ENCODE measurements around the gene MSL1.

- TF ChIP-seq, protein P1, sequence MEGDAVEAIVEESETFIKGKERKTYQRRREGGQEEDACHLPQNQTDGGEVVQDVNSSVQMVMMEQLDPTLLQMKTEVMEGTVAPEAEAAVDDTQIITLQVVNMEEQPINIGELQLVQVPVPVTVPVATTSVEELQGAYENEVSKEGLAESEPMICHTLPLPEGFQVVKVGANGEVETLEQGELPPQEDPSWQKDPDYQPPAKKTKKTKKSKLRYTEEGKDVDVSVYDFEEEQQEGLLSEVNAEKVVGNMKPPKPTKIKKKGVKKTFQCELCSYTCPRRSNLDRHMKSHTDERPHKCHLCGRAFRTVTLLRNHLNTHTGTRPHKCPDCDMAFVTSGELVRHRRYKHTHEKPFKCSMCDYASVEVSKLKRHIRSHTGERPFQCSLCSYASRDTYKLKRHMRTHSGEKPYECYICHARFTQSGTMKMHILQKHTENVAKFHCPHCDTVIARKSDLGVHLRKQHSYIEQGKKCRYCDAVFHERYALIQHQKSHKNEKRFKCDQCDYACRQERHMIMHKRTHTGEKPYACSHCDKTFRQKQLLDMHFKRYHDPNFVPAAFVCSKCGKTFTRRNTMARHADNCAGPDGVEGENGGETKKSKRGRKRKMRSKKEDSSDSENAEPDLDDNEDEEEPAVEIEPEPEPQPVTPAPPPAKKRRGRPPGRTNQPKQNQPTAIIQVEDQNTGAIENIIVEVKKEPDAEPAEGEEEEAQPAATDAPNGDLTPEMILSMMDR (conservative IDR thresholded peaks at IDR 0.05 in 1 of 2, IDR thresholded peaks at IDR 0.05 in 1 of 2; ENCODE audit: low read depth in 1 of 2, low read length in 2 of 2): no peak
- no peak for TF ChIP-seq EZH2 (IDR thresholded peaks at IDR 0.05; ENCODE audit: low read length, missing control alignments)
Measured at GRCh38 chr17:40103071-40103661, 18.6 kb upstream of the MSL1 start.
